ENCODE results near the gene RCBTB2.

DNA sequence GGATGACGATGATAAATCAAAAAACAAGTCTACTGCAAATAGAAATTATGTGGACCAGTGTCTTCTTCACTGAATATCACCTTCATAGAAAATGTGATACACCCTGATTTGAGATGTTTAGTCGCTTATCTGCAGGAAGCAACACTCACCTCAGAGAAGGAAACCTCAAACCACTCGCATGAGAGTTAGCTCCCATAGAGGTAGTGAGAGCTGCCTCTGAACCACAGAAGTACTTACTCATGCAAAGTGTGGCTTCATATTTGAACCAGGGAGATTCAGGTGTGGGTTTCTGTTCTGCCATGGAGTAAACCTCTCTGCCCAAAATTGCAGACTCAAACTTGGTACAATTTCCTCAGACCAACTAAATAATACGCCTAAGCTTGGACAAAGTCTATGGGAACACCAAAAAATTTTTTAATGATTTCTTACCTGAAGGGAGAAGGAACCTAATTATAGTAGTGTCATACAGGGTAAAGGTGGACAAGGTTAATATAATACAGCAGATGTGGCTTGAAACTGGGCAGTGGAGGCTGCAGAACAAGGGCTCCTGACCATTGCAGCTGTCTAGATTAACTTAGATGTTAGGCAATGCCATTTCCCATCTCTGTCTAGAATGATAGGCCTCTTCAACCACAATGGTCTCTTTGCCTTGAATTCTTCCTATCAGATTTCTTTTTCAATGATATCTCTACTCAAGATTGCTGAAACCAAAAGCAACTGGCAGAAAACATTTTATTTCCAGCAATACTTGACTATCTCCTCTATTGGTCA lies 29.6 kb upstream of the RCBTB2 start:
- TF ChIP-seq, protein P1, sequence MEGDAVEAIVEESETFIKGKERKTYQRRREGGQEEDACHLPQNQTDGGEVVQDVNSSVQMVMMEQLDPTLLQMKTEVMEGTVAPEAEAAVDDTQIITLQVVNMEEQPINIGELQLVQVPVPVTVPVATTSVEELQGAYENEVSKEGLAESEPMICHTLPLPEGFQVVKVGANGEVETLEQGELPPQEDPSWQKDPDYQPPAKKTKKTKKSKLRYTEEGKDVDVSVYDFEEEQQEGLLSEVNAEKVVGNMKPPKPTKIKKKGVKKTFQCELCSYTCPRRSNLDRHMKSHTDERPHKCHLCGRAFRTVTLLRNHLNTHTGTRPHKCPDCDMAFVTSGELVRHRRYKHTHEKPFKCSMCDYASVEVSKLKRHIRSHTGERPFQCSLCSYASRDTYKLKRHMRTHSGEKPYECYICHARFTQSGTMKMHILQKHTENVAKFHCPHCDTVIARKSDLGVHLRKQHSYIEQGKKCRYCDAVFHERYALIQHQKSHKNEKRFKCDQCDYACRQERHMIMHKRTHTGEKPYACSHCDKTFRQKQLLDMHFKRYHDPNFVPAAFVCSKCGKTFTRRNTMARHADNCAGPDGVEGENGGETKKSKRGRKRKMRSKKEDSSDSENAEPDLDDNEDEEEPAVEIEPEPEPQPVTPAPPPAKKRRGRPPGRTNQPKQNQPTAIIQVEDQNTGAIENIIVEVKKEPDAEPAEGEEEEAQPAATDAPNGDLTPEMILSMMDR (IDR thresholded peaks at IDR 0.05): no peak
- TF ChIP-seq EP300 (IDR thresholded peaks at IDR 0.05; ENCODE audit: low read depth) (no peak), POLR2A (IDR thresholded peaks at IDR 0.05) (no peak), POLR2AphosphoS5 (IDR thresholded peaks at IDR 0.05) (no peak)
